Pancreas (tissue), 10 donors: Measurements from ENCODE around the gene NUPR1. TPM values are rescaled to one million over a fixed set of nuclear protein-coding genes. Genes with fewer than 3 reads are reported as not detected.

Experiments used
- ATAC-seq, 4 donors: fragments of 200-7000 bp; cut with Tn5 transposase; one replicate each; pipeline versions ENCODE4 v1.8.0 to v1.9.1; 2020; ENCODE audit warnings: mild to moderate bottlenecking in 4 of 4, moderate library complexity in 4 of 4
- DNase-seq, 6 donors: peaks; one replicate each; pipeline ENCODE4 v3.0.0-alpha.2; 2020
- FAIRE-seq: peaks from 2 replicates; lab custom pipeline; 2012; peaks lifted over from hg19 to GRCh38; lab: Jason Lieb, UNC
- H3K27ac ChIP-seq, 4 donors: fragments of 200-600 bp; sonication (generic); 1 replicate in 3 of 4; 2 replicates in 1 of 4; pipeline versions ENCODE4 v1.5.0 to v1.8.0; 2020
- H3K27me3 ChIP-seq, 4 donors: fragments of 200-600 bp; one replicate each; pipeline ENCODE4 v1.8.0; 2021
- H3K36me3 ChIP-seq, 3 donors: fragments of 200-600 bp; sonication (generic) in 1 of 3; one replicate each; pipeline versions ENCODE4 v1.5.0 to v1.8.0; 2020 to 2021
- H3K4me1 ChIP-seq, 3 donors: fragments of 200-600 bp; one replicate each; pipeline ENCODE4 v1.8.0; 2021
- H3K4me3 ChIP-seq, 4 donors: fragments of 200-600 bp; sonication (generic) in 2 of 4; one replicate each; pipeline versions ENCODE4 v1.5.0 to v1.8.0; 2020 to 2021
- H3K9me3 ChIP-seq, 4 donors: fragments of 200-600 bp; one replicate each; pipeline ENCODE4 v1.8.0; 2021
- CTCF ChIP-seq, 4 donors: fragments of 200-600 bp; sonication (generic) in 3 of 4; IDR thresholded peaks; one replicate each; pipeline versions ENCODE4 v1.5.0 to v1.8.0; 2021; ENCODE audit warnings: antibody characterized with exemption in 4 of 4
- WGBS, 2 donors: extraction: QIAGEN DNeasy Blood & Tissue Kit; methylation state at CpG; one replicate each; pipeline ENCODE4 v1.1.7; 2013; 5-methylcytosine and 5-hydroxymethylcytosine counted together
- intact Hi-C, 3 donors: fragments of 100-400 bp; cut with DNase I; formaldehyde crosslinking; loops; one replicate each; pipeline versions ENCODE4 v1.11.1 to v1.14.2; 2022
- polyA plus RNA-seq, 2 donors: library from polyadenylated mRNA; stranded (reverse); fragments of 200-250 nt; gene quantifications; one replicate each; pipeline ENCODE4 v1.2.3, GENCODE V29; 2013
- total RNA-seq, 6 donors: library from RNA; stranded (reverse); fragmentation: NEBNext Ultra II Directional in 4 of 6; extraction: Animal tissue kit (Norgen Biotek cat#: 25700) in 4 of 6; gene quantifications; one replicate each; pipeline versions ENCODE4 v1.2.1 to v1.2.4, GENCODE V29; 2021 to 2023
- donor health status: healthy with polysubstance abuse.
- donor health status: DM: no; HTN: no; CAD: no; lungs with moderate emphysema.
- donor health status: DM: no; HTN: no; CAD: no.
- donor health status: control.
- donor health status: control.
- donor health status: Bipolar disorder and iron deficiency.
- donor health status: DM: yes; HTN: yes; CAD: no.
- donor health status: DM: no; HTN: no; CAD: no.
- donor health status: DM: no; HTN: no; CAD: no.
- donor health status: DM: yes; HTN: yes; CAD: no.

The NUPR1 gene
- total and polyA plus RNA-seq, 8 donors: 28.9 to 303 (median 128) TPM

- FAIRE-seq (no peak), ATAC-seq (no peak), DNase-seq (no peak)
- Histone ChIP-seq H3K27me3 (no peaks in the 10 kb centered on the region), H3K36me3 (no peaks in the 10 kb centered on the region), H3K4me1 (peaks cover 16 to 17% (median 17%) of the 10 kb centered on the region in 3 donors), H3K9me3 (no peaks in the 10 kb centered on the region), H3K4me3 (no peak overlapping the region), H3K27ac (no peak overlapping the region)
- 89 to 92% methylated on average over 11 of the region's 11 CpGs for WGBS, 2 donors
- intact Hi-C loops: no loop called here
- TF ChIP-seq CTCF (IDR thresholded peaks at IDR 0.05): no peak
Observed at GRCh38 chr16:28522792-28523191, 16.0 kb downstream of the NUPR1 start.

- intact Hi-C loops: no loop called here
- DNase-seq: no peak
- H3K36me3 ChIP-seq: no peaks in the 10 kb centered on the region
- H3K27ac ChIP-seq: no peak overlapping the region
- 89 to 91% methylated on average over 6 of the region's 6 CpGs for WGBS, 2 donors
- ATAC-seq: no peak
- FAIRE-seq: no peak
- H3K9me3 ChIP-seq: no peaks in the 10 kb centered on the region
- H3K4me1 ChIP-seq: peaks cover 5 to 7% (median 7%) of the 10 kb centered on the region in 3 donors
- no peak for TF ChIP-seq CTCF (IDR thresholded peaks at IDR 0.05)
- no peaks in the 10 kb centered on the region for H3K27me3 ChIP-seq
- no peak overlapping the region for H3K4me3 ChIP-seq
Observed at GRCh38 chr16:28521436-28521835, 17.3 kb downstream of the NUPR1 start.

GRCh38 chr16:28520672-28521071 is 18.1 kb downstream of the NUPR1 start:
- no peaks in the 10 kb centered on the region for H3K9me3 ChIP-seq
- no peak overlapping the region for H3K27ac ChIP-seq
- no peaks in the 10 kb centered on the region for H3K27me3 ChIP-seq
- intact Hi-C loops: no loop called here
- ATAC-seq (no peak), FAIRE-seq (no peak), DNase-seq (no peak)
- no peak for TF ChIP-seq CTCF (IDR thresholded peaks at IDR 0.05)
- 80 to 83% methylated on average over 7 of the region's 7 CpGs for WGBS, 2 donors
- H3K36me3 ChIP-seq: no peaks in the 10 kb centered on the region
- no peak overlapping the region for H3K4me3 ChIP-seq
- peaks cover 0 to 5% (median 2%) of the 10 kb centered on the region in 3 donors for H3K4me1 ChIP-seq

GRCh38 chr16:28514246-28514645 is 24.5 kb downstream of the NUPR1 start:
- FAIRE-seq (no peak), DNase-seq (no peak), ATAC-seq (no peak)
- no peak overlapping the region for H3K4me3 ChIP-seq
- H3K9me3 ChIP-seq: no peaks in the 10 kb centered on the region
- WGBS, 2 donors: 87 to 95% methylated on average over 7 of the region's 7 CpGs
- intact Hi-C loops: no loop called here
- no peaks in the 10 kb centered on the region for H3K27me3 ChIP-seq
- no peaks in the 10 kb centered on the region for H3K4me1 ChIP-seq
- TF ChIP-seq CTCF (IDR thresholded peaks at IDR 0.05): no peak
- no peaks in the 10 kb centered on the region for H3K36me3 ChIP-seq
- H3K27ac ChIP-seq: no peak overlapping the region

- 70 to 78% methylated on average over 12 of the region's 12 CpGs for WGBS, 2 donors
- H3K27ac ChIP-seq: no peak overlapping the region
- FAIRE-seq: no peak
- H3K27me3 ChIP-seq: no peaks in the 10 kb centered on the region
- H3K4me1 ChIP-seq: no peaks in the 10 kb centered on the region
- intact Hi-C loops: no loop called here
- DNase-seq: no peak
- no peak for TF ChIP-seq CTCF (IDR thresholded peaks at IDR 0.05)
- H3K4me3 ChIP-seq: no peak overlapping the region
- H3K36me3 ChIP-seq: no peaks in the 10 kb centered on the region
- H3K9me3 ChIP-seq: no peaks in the 10 kb centered on the region
- ATAC-seq: no peak
Observed at GRCh38 chr16:28513484-28514181, 25.1 kb downstream of the NUPR1 start.
